D721Med (cell line): ENCODE results near the gene NR4A2.

ENCODE experiments used
- DNase-seq: peaks from one replicate; pipeline ENCODE4 v3.0.0; 2011; ENCODE audit warnings: low spot score; ENCODE audit not compliant: insufficient read length
- FAIRE-seq: peaks from 2 replicates; lab custom pipeline; 2011; peaks lifted over from hg19 to GRCh38; lab: Jason Lieb, UNC
- TF ChIP-seq, protein P1 (sequence below): IDR thresholded peaks from 2 replicates; pipeline ENCODE4 v1.5.1; 2012; ENCODE audit warnings: mild to moderate bottlenecking, control low read depth; ENCODE audit not compliant: insufficient read depth; ENCODE audit errors: missing control alignments

NR4A2 gene

DNA sequence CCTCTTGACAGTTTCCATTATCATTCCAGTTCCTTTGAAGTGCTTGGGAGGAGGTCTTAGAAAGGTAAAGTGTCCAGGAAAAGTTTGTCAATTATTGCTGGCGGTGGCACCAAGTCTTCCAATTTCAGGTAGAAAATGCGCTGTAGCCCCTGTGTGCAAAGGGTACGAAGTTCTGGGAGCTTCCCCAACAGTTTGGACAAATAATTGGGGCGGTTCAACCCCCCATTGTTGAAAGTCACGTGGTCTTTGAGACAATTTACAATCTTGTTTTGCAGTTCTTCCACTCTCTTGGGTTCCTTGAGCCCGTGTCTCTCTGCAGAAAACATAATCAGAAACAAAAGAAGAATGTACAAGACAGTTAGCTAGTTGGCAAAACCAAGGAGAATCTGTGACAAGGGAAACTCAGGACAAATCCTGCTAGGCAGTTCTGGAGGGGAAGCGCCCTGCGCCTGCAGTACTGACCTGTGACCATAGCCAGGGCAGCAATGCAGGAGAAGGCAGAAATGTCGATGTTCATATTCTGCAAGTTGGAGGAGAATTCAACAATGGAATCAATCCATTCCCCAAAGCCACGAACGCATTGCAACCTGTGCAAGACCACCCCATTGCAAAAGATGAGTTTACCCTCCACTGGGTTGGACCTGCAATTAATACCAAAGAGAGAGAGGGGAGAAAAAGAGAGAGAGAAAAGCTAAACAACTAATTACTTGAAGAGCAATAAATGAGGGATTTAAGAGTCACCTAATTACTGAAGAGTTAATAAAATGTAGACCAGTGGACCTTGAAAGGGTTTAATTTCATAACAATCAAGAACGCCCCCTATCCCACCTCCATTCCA, 6.6 kb downstream of the NR4A2 start:
- FAIRE-seq (no peak), DNase-seq (no peak)
- TF ChIP-seq, protein P1, sequence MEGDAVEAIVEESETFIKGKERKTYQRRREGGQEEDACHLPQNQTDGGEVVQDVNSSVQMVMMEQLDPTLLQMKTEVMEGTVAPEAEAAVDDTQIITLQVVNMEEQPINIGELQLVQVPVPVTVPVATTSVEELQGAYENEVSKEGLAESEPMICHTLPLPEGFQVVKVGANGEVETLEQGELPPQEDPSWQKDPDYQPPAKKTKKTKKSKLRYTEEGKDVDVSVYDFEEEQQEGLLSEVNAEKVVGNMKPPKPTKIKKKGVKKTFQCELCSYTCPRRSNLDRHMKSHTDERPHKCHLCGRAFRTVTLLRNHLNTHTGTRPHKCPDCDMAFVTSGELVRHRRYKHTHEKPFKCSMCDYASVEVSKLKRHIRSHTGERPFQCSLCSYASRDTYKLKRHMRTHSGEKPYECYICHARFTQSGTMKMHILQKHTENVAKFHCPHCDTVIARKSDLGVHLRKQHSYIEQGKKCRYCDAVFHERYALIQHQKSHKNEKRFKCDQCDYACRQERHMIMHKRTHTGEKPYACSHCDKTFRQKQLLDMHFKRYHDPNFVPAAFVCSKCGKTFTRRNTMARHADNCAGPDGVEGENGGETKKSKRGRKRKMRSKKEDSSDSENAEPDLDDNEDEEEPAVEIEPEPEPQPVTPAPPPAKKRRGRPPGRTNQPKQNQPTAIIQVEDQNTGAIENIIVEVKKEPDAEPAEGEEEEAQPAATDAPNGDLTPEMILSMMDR = no peak

DNA sequence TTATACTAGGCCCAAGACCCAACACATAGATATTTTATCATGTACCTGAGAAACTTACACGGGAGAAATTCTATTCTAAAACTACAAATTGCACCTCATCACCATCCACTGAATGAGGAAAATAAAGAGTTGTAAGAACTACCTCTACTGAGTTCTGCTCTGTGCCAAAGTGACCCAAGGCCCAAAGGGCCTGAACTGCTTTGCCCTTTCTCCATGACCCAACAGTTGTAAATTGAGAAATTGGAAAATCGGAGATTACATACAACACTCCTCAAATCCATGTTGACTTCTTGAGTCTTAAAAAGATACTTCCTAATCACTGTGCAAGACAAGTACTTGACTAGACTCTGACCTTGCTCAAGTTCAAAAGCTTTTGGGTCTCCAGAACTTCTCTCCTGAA, 8.8 kb downstream of the NR4A2 start:
- TF ChIP-seq, protein P1 = no peak
- no peak for DNase-seq

DNA sequence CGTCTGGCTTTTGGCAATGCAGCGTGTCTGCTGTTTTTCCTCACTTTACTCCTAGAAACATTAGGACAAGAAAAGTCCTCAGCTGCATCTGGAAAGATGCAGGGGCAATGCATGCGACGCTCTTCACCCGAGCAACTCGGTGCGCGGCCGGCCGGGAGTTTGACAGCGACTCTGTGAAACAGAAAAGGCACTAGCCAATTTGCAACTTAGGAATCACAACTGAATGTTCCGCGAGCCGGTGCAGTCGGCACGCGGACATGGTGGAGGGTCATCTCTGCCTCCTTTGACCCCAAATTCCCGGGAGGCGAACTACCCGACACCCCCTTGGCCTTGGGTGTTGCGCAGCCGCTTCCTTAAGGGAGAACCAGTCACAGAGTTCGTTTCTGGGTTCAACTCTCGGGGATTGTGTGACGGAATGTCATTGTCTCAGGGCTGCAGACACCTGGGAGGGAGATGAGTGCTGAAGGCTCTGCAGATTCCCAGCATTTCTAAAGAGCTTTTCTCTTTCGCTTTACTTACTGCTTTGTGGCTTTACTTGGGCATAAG, 9.8 kb downstream of the NR4A2 start:
- TF ChIP-seq, protein P1 = no peak
- no peak for FAIRE-seq
- DNase-seq = no peak

More for the DNA sequence above, 8.8 kb downstream of the NR4A2 start:
- FAIRE-seq = no peak

DNA sequence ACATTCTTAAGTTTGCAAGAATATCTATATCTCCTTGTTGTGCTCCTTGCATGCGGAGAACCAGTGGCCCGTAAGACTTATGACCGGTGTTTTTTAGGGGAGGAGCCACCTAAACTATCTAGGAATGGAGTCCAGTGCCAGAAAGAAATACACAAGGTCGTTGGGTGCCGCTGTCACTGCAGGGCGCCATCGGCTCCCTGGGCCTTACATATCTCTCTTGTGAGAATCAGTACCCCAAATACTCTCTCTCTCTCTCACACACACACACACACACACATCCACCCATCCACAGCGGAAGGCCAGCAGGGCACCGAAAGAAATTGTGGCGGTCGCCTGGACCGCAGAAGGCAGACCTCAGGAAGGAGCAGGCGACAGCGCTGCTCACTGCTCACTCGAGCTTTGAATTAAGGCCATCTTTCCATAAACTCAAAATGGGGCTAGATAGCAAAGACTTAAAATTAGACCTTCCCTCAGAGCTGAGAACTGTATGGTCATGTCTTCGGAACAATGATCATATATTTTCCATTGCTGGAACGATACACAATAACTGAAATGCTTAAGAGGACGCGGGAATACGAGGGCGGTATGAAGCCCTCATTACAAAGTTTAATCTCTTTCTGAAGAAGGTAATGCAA, 10.4 kb downstream of the NR4A2 start:
- no peak for FAIRE-seq

DNA sequence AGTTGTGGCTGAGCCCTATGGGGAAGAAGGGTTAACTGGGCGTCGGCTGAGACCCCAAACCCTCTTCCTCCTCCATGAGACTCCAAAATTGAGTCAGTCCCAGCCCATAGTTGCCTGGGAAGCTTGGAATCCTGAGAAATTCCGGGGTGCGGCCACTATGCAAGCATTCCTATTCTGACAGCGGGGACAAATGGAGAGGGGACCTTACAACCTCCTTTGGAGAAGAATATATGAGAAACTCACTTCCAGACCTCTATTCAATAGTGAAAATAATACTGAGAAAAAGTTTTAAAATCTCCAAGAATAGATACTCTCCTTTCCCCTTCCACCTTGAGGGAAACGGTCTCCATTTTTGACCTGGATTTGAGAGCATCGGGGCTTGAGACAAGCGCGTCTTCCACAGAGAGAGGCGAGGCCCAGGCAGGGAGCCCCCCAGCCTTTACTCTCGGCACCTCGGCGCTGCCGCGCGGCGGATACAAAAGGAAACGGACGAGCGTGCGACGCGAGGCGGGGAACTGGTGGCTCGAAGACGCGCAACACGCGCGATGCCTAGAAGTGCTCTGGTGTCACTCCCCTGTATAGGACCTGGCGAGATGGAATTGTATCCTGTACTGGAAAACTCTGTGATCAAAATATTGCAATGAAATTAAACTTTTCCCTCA, 11.1 kb downstream of the NR4A2 start:
- TF ChIP-seq, protein P1 = no peak
- FAIRE-seq (no peak), DNase-seq (no peak)

More for the DNA sequence above, 10.4 kb downstream of the NR4A2 start:
- TF ChIP-seq, protein P1 = no peak
- no peak for DNase-seq

DNA sequence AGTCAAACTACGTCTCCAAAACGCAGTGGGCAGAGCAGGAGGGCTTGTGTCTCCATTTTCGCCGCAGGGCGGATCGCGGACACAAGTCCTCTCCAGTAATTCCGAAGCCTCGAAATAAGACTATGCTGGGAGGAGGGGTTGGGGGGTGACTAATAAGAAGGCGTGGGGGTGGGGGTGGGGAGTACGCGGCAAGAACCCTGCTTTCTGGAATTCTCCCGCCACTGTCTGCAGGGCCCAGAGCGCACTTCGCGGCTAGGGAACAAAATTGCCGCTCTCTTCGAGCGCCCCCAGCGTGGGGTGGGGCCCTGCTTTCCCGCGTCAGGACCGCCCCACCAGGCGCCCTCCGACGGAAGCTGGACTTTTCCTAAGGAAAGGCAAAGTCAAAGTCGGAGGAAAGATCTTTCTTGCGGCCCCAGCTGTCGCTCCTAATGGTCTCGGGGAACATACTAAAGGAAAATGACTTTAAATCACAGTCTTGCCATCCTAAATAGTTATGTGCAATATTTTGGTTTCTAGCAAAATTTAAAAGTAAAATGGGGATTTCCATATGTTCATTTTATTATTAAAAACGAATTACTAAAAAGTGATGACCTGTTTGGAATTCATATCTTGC, 11.9 kb downstream of the NR4A2 start:
- TF ChIP-seq, protein P1 = no peak
- DNase-seq (no peak), FAIRE-seq (no peak)
